ENCODE data around the gene ENKD1.
A peak's percentile ranks its signal among the peaks of the same experiment; 100 is the strongest.

ENKD1 gene

GRCh38 chr16:67663151-67663876 lies 3.2 kb downstream of the ENKD1 start:
- no peak for DNase-seq (ENCODE audit: low read depth in 2 of 2)

- no peak for DNase-seq (ENCODE audit: low read depth in 2 of 2)
Measured at GRCh38 chr16:67662653-67663010, 3.9 kb downstream of the ENKD1 start.

DNA sequence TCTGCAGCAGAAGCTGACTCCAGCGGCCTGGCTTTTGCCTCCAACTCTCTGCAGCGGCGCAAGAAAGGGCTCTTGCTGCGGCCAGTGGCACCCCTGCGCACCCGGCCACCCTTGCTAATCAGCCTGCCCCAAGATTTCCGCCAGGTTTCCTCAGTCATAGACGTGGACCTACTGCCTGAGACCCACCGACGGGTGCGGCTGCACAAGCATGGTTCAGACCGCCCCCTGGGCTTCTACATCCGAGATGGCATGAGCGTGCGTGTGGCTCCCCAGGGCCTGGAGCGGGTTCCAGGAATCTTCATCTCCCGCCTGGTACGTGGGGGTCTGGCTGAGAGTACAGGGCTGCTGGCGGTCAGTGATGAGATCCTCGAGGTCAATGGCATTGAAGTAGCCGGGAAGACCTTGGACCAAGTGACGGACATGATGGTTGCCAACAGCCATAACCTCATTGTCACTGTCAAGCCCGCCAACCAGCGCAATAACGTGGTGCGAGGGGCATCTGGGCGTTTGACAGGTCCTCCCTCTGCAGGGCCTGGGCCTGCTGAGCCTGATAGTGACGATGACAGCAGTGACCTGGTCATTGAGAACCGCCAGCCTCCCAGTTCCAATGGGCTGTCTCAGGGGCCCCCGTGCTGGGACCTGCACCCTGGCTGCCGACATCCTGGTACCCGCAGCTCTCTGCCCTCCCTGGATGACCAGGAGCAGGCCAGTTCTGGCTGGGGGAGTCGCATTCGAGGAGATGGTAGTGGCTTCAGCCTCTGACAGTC lies 4.5 kb downstream of the ENKD1 start:
- no peak for DNase-seq (ENCODE audit: low read depth in 2 of 2)

DNA sequence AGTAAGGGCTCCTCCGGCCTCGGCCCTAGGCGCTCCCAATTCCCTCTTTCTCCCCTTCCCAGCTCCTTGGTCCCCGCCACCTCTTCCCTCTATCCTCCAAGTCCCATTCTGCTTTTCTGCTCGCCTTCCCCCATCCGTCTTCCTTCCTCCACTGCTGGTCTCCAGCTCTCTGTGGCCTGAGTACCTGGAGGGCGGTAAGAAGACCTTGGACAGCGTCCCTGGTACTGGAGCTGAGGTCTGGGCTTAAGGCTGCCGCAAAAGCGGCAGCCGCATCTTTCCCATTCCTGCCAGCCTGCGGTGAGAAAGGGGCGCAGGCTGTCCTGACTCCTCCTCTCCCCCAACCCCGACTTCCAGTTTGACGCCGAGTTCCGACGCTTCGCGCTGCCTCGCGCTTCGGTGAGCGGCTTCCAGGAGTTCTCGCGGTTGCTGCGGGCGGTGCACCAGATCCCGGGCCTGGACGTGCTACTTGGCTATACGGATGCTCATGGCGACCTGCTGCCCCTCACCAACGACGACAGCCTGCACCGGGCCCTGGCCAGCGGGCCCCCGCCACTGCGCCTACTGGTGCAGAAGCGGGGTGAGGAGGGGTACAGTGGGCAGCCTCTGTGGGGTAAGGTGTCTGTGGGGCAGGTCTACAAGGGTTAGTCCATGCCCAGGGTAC lies 5.3 kb downstream of the ENKD1 start:
- DNase-seq (ENCODE audit: low read depth in 2 of 2) = no peak

- peak; percentile 89 to 93 for DNase-seq (ENCODE audit: low read depth in 2 of 2)
Measured at GRCh38 chr16:67660564-67661028, 6.0 kb downstream of the ENKD1 start, which contains the start of gene PARD6A. TSS of gene PARD6A (plus strand) at chr16:67660960. CDS start at chr16:67661039, 79 bp downstream.

GRCh38 chr16:67659675-67660563 lies 6.6 kb downstream of the ENKD1 start, which contains the start of gene ACD:
TSS of gene ACD (minus strand) at chr16:67660260. CDS start at chr16:67660220, 40 bp downstream.
- peak; percentile 83 to 84 for DNase-seq (ENCODE audit: low read depth in 2 of 2)

- no peak for DNase-seq (ENCODE audit: low read depth in 2 of 2)
Measured at GRCh38 chr16:67658849-67659674, 7.5 kb downstream of the ENKD1 start.

DNA sequence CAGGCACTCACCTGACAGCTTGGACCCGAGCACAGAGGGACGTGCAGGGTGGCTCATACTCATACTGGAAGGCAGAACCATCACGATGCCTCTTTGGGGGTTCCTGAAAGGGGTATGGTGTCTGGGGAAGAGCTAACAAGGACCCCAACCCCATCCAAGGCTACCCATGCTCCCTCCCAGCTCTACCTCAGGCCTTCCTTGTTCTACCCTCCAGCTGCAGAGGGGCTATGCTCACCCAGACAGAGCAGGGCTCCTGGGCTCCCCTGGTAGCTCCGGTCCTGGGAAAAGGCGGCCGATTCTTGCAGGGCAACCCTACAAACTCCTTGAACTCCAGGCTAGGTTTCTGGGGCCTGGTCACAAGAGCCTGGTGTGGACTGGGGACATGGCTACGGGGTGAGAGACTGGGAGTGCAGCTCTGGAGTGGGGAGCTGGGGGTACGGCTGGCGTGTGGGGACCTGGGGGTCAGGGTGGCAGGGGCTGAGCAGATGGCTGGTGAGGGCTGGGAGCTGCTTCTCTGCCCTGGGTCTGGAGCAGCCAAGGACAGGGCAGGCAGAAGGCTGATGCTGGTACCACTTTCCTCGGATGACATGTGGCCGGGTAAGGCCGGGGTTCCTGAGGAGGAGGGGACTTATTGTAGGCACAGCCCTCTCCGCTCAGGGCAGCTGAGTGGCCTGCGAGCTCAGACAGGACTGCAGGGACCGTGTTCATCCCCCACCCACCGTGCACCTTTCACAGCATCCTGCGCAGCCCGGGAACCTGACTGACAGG lies 8.6 kb downstream of the ENKD1 start:
- DNase-seq (ENCODE audit: low read depth in 2 of 2) = no peak

- no peak for DNase-seq (ENCODE audit: low read depth in 2 of 2)
Measured at GRCh38 chr16:67657017-67657608, 9.4 kb downstream of the ENKD1 start.

DNA sequence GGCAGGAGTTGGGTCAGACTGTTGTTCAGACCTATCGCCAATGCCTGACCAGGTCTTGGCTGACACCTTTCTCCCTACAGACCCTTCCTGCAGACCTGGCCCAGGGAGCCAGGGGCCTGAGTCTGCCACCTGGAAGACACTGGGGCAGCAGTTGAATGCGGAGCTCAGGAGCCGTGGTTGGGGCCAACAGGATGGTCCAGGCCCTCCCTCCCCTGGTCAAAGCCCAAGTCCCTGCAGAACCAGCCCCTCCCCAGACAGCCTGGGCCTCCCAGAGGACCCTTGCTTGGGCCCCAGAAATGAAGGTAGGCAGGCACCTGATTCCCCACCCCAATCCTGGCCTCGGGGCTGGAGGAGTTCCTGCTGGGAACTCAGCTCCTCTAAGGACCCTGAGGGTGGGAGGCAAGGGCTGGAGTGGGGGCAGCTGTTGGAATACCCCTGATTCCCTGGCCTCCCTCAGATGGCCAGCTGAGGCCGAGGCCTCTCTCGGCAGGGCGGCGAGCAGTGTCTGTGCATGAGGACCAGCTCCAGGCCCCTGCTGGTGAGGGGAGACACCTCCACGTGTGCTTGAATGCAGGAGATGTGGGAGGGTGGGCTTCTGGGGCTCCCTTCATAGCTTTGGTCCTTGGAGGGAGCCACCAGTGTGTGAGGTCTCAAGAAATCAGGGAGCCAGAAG lies 10.1 kb downstream of the ENKD1 start:
- no peak for DNase-seq (ENCODE audit: low read depth in 2 of 2)

GRCh38 chr16:67655363-67655762 lies 11.2 kb downstream of the ENKD1 start:
- no peak for DNase-seq (ENCODE audit: low read depth in 2 of 2)

DNA sequence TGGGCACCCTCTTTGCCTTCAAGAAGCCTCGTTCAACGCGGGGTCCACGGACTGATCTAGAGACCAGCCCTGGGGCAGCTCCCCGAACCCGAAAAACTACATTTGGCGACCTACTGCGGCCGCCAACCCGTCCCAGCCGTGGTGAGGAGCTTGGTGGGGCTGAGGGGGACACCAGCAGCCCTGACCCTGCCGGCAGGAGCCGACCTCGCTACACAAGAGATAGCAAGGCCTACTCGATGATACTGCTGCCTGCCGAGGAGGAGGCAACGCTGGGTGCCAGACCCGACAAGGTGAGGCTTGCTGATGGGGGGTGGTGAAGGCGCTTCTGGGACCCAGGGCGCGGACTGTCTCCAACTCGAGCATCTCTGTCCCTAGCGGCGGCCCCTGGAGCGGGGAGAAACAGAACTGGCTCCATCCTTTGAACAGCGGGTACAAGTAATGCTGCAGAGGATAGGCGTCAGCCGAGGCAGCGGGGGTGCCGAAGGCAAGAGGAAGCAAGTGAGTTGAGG lies 12.1 kb downstream of the ENKD1 start:
- DNase-seq (ENCODE audit: low read depth in 2 of 2) = no peak

GRCh38 chr16:67653789-67654402 lies 12.7 kb downstream of the ENKD1 start:
- no peak for DNase-seq (ENCODE audit: low read depth in 2 of 2)

DNA sequence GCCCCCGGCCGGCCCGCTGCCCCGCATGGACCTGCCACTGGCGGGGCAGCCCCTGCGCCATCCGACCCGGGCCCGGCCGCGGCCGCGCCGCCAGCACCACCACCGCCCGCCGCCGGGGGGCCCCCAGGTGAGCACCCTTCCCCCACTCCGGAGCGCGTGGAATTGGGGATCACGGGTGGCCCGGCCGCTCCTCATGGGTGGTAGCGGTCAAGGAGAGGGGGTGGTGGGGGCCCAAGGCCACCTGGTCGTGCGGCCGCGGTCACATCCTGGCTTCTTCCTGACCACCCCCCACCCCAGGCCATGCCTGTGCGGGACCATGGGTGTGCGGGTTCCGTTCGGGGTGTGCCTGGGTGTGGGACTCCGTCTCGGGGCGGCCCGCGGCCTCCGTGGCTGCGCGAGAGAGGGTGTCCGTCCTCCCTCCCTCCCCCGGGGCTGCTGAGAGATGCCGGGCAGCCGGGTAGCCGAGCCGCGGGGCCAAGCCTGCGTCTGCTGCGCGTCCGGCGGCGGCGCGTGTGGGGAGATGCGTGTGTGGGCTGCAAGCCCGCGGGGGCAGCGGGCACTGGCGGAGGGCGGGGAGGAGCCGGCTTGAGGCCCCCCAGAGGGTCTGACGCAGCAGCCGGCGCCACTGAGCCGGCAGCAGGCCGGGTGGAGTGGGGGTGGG lies 13.3 kb downstream of the ENKD1 start:
- DNase-seq (ENCODE audit: low read depth in 2 of 2) = no peak

DNA sequence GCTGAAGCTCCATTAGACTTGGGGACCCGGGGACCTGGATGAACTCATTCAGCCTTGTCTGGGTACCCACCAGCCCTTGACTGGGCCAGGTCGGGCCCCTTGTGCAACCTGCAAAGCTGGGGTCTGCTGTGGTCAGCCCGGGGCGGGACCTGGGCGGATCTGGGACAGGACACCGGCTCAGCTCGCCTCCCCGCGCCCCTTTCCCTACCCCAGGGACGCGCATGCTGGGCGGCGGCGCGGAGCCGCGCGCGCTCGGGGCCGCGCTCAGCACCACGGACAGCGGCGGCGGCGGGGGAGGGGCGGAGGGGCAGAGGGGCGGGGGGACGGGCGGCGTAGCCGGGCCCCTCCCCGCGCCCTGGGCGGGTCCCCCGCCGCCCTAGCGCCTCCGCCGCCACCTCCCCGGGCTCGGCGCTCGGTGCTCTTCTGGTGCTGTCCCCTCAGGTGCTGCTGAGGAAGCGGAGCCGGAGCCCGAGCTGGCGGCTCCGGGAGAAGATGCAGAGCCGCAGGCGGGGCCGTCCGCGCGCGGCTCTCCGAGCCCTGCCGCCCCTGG lies 13.9 kb downstream of the ENKD1 start:
- no peak for DNase-seq (ENCODE audit: low read depth in 2 of 2)

GRCh38 chr16:67651847-67652246 lies 14.7 kb downstream of the ENKD1 start:
- no peak for DNase-seq (ENCODE audit: low read depth in 2 of 2)

DNA sequence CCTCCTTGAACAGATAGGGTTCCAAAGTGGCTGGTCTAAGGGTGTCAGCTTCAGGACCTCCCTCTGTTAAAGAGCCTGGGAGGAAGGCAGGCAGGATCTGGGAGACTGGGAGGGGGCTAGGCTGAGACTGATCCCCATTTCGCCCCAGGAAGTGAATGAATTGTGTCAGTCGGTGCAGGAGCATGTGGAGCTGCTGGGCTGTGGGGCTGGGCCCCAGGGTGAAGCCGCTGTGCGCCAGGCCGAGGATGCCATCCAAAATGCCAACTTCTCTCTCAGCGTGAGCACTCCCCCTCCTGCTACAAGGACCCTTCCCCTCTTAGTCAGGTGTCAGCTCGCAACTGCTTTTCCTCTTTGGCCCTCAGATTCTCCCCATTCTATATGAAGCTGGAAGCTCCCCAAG lies 15.5 kb downstream of the ENKD1 start:
- DNase-seq (ENCODE audit: low read depth in 2 of 2) = no peak

Data from stimulated activated CD8-positive, alpha-beta memory T cell treated with anti-CD3 and anti-CD28 coated beads, Interleukin-15, amount 100 ng/mL, for 4 hours (primary cell).